ENCODE measurements around the gene AKR1E2. TPM values are rescaled to one million over a fixed set of nuclear protein-coding genes. Genes with fewer than 3 reads are reported as not detected.

AKR1E2 gene
- total and polyA plus RNA-seq, 2 donors (not counting 1 experiment from before 2014, with no cell fraction given): 0.42 TPM; not detected in 1

- no peaks in the 10 kb centered on the region for H3K27me3 ChIP-seq (replicated peaks in 1 of 4; ENCODE audit: control extremely low read depth in 1 of 4, control insufficient read depth in 3 of 4, insufficient read depth in 4 of 4, low read length in 3 of 4)
- TF ChIP-seq EZH2 (IDR thresholded peaks at IDR 0.05; ENCODE audit: borderline replicate concordance, insufficient read depth, low read depth, low read length, poor library complexity, severe bottlenecking) (no peak), CTCF (IDR thresholded peaks at IDR 0.05) (no peak)
- H3K9ac ChIP-seq (ENCODE audit: low read length): no peak overlapping the region
- DNase-seq (no peak), ATAC-seq (ENCODE audit: low read depth) (no peak)
- H3K27ac ChIP-seq (ENCODE audit: low read length in 2 of 2): no peak overlapping the region
- intact Hi-C loops (cut with micrococcal nuclease): no loop called here
- 94% methylated on average over 25 of the region's 25 CpGs for WGBS (ENCODE audit: insufficient coverage)
- H3K4me2 ChIP-seq (replicated peaks; ENCODE audit: low read depth, low read length, poor library complexity, severe bottlenecking): no peak overlapping the region
- Mint-ChIP-seq H3K9me3 (ENCODE audit: insufficient read depth) (no peaks in the 10 kb centered on the region), H3K4me3 (no peak overlapping the region), H3K27ac (no peak overlapping the region), H3K27me3 (no peaks in the 10 kb centered on the region), H3K4me1 (peaks cover 7% of the 10 kb centered on the region)
- no peaks in the 10 kb centered on the region for H4K20me1 ChIP-seq (ENCODE audit: control insufficient read depth, insufficient read depth, low read length, poor library complexity, severe bottlenecking)
- no peaks in the 10 kb centered on the region for H3K36me3 ChIP-seq (replicated peaks in 1 of 2; ENCODE audit: control extremely low read depth in 1 of 2, control insufficient read depth in 1 of 2, extremely low read depth in 1 of 2, insufficient read depth in 2 of 2, low read length in 1 of 2)
- no peaks in the 10 kb centered on the region for H3K79me2 ChIP-seq (ENCODE audit: control insufficient read depth, insufficient read depth, low read length)
- no peak overlapping the region for H3K4me3 ChIP-seq (ENCODE audit: control extremely low read depth in 1 of 5, extremely low read depth in 1 of 5, insufficient read depth in 1 of 5, low read depth in 2 of 5, low read length in 4 of 5)
- CTCF ChIA-PET: no interaction called here
- POLR2A ChIA-PET: no interaction called here
- H3K9me3 ChIP-seq (ENCODE audit: control extremely low read depth in 1 of 3, control insufficient read depth in 2 of 3, insufficient read depth in 1 of 3, low read length in 2 of 3): no peaks in the 10 kb centered on the region
- no peak overlapping the region for H2AFZ ChIP-seq (ENCODE audit: insufficient read depth, low read depth, low read length, poor library complexity, severe bottlenecking)
- H3K4me1 ChIP-seq (ENCODE audit: control insufficient read depth in 2 of 2, insufficient read depth in 2 of 2, low read length in 2 of 2): peaks cover 6% of the 10 kb centered on the region in 2 donors
These were observed 18.9 kb downstream of the AKR1E2 start for GRCh38 chr10:4844864-4845263.

- TF ChIP-seq CTCF (IDR thresholded peaks at IDR 0.05): no peak
- no peak for TF ChIP-seq EZH2 (IDR thresholded peaks at IDR 0.05; ENCODE audit: borderline replicate concordance, insufficient read depth, low read depth, low read length, poor library complexity, severe bottlenecking)
- intact Hi-C loops (cut with micrococcal nuclease): no loop called here
- Mint-ChIP-seq H3K9me3 (ENCODE audit: insufficient read depth) (no peaks in the 10 kb centered on the region), H3K4me1 (peaks cover 11% of the 10 kb centered on the region), H3K27ac (no peak overlapping the region), H3K4me3 (no peak overlapping the region), H3K27me3 (no peaks in the 10 kb centered on the region)
- H3K27me3 ChIP-seq (replicated peaks in 1 of 4; ENCODE audit: control extremely low read depth in 1 of 4, control insufficient read depth in 3 of 4, insufficient read depth in 4 of 4, low read length in 3 of 4): no peaks in the 10 kb centered on the region
- H3K27ac ChIP-seq (ENCODE audit: low read length in 2 of 2): no peak overlapping the region
- DNase-seq (no peak), ATAC-seq (ENCODE audit: low read depth) (no peak)
- no peaks in the 10 kb centered on the region for H4K20me1 ChIP-seq (ENCODE audit: control insufficient read depth, insufficient read depth, low read length, poor library complexity, severe bottlenecking)
- ChIA-PET POLR2A (no interaction called here), CTCF (no interaction called here)
- no peak overlapping the region for H3K9ac ChIP-seq (ENCODE audit: low read length)
- no peak overlapping the region for H3K4me2 ChIP-seq (replicated peaks; ENCODE audit: low read depth, low read length, poor library complexity, severe bottlenecking)
- H3K4me1 ChIP-seq (ENCODE audit: control insufficient read depth in 2 of 2, insufficient read depth in 2 of 2, low read length in 2 of 2): peaks cover 8 to 10% of the 10 kb centered on the region in 2 donors
- no peak overlapping the region for H2AFZ ChIP-seq (ENCODE audit: insufficient read depth, low read depth, low read length, poor library complexity, severe bottlenecking)
- H3K36me3 ChIP-seq (replicated peaks in 1 of 2; ENCODE audit: control extremely low read depth in 1 of 2, control insufficient read depth in 1 of 2, extremely low read depth in 1 of 2, insufficient read depth in 2 of 2, low read length in 1 of 2): no peaks in the 10 kb centered on the region
- WGBS (ENCODE audit: insufficient coverage): 100% methylated on average over 7 of the region's 11 CpGs
- no peaks in the 10 kb centered on the region for H3K9me3 ChIP-seq (ENCODE audit: control extremely low read depth in 1 of 3, control insufficient read depth in 2 of 3, insufficient read depth in 1 of 3, low read length in 2 of 3)
- no peak overlapping the region for H3K4me3 ChIP-seq (ENCODE audit: control extremely low read depth in 1 of 5, extremely low read depth in 1 of 5, insufficient read depth in 1 of 5, low read depth in 2 of 5, low read length in 4 of 5)
- H3K79me2 ChIP-seq (ENCODE audit: control insufficient read depth, insufficient read depth, low read length): no peaks in the 10 kb centered on the region
These were observed 19.8 kb downstream of the AKR1E2 start for GRCh38 chr10:4845766-4846165.
